GM12891 (cell line): ENCODE results near the gene SPDYE1. TPM values are rescaled to one million over a fixed set of nuclear protein-coding genes. Genes with fewer than 3 reads are reported as not detected.
"Not testable (repeated sequence)": the region's sequence is repeated elsewhere in the genome, so short reads cannot be mapped to it uniquely, and the experiment has no call there.

Experiments
- DNase-seq: peaks from one replicate; pipeline ENCODE4 v3.0.0; 2011; ENCODE audit warnings: low spot score; ENCODE audit not compliant: insufficient read length
- FAIRE-seq: peaks from 2 replicates; lab custom pipeline; 2011; peaks lifted over from hg19 to GRCh38; lab: Jason Lieb, UNC
- PAX5 ChIP-seq: IDR thresholded peaks from 2 replicates; pipeline ENCODE4 v1.6.1; 2011; ENCODE audit warnings: low read length, moderate library complexity, mild to moderate bottlenecking; ENCODE audit not compliant: insufficient read depth, severe bottlenecking
- POLR2A ChIP-seq: IDR thresholded peaks from 2 replicates; pipeline ENCODE4 v1.6.1; 2011; ENCODE audit warnings: low read depth, low read length, control low read depth
- POLR2AphosphoS5 ChIP-seq: IDR thresholded peaks from 2 replicates; pipeline ENCODE4 v1.6.1; 2011; ENCODE audit warnings: low read depth, low read length, control low read depth
- POU2F2 ChIP-seq: IDR thresholded peaks from 2 replicates; pipeline ENCODE4 v1.6.1; 2011; ENCODE audit warnings: low read depth, mild to moderate bottlenecking, control low read depth, low read length, moderate library complexity
- SPI1 ChIP-seq: IDR thresholded peaks from 2 replicates; pipeline ENCODE4 v1.6.1; 2011; ENCODE audit warnings: low read depth, low read length, control low read depth
- TAF1 ChIP-seq: IDR thresholded peaks from 2 replicates; pipeline ENCODE4 v1.6.1; 2011; ENCODE audit warnings: low read depth, low read length, control low read depth
- polyA plus RNA-seq: library from polyadenylated mRNA; unstranded; fragments of >200 nt; gene quantifications from one replicate; pipeline ENCODE4 v1.2.1, GENCODE V29; 2012; ENCODE audit warnings: low read depth, missing spikeins, inconsistent platforms; ENCODE audit not compliant: missing spikeins

SPDYE1 gene, protein sequence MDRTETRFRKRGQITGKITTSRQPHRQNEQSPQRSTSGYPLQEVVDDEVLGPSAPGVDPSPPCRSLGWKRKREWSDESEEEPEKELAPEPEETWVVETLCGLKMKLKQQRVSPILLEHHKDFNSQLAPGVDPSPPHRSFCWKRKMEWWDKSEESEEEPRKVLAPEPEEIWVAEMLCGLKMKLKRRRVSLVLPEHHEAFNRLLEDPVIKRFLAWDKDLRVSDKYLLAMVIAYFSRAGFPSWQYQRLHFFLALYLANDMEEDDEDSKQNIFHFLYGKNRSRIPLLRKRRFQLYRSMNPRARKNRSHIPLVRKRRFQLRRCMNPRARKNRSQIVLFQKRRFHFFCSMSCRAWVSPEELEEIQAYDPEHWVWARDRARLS
- 0.08 TPM for polyA plus RNA-seq

DNA sequence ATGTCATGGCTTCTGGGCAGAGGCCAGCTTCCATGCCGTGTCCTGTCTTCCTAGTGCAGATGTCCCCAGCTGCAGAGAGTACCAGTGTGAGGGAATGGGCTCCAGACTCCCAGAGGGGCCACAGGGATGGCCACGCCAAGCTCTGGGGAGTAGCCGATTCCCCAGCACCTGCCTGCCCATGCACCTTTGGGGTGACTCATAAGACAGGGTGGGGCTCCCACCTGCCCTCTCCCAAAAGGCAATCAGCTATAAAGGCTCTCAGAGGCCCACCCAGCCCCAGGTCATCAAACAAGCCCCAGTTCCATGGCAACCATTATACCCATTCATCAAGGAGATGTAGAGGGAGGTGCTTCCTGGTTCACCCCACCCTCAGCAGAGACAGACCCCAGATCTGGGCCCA lies at the start of gene SPDYE1:
TSS of gene SPDYE1 (plus strand) at position 366 of the 400 bp plus-strand sequence. CDS start 2,053 bp downstream, outside the sequence.
- not testable (repeated sequence) for FAIRE-seq, DNase-seq

DNA sequence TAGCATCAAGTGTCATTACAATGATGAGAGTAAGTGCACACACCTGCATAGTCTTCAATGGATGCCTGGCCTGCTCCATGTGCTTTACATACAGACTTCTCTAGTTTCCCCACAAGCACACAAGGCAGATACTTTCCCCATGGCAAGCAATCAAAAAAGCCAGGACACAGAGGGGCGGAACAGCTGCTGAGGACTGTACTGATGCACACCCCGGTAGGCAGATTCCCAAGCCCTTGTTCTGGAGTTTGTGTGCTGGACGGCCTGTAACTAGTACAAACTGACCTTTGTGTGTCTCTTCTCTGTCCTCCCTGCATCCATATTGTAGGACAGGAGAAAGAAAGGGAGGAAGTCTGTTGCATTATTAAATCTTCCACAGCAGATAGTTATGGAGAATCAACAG lies 45.7 kb upstream of the SPDYE1 start:
- no peak for DNase-seq
- TF ChIP-seq POLR2AphosphoS5 (no peak), TAF1 (no peak), POLR2A (no peak), SPI1 (no peak)
- no peak for FAIRE-seq

DNA sequence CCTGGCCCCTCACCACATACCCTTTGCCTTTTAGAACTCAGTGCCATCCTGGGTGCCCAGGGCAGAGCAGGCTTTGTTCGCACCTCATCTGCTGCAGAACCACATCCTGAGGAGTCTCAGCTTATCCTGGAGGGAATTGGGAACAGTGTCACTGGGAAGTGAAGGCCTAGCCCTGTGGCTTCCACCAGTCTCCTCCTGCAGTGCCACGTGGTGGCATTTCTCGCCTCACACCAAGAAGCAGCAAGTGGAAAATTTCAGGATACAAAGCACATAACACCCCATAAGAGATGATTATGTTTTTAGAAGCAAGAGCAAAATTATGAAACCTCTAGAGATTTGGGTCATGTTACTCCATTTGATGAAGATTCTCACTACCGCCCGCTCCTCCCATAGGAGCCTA lies 44.6 kb upstream of the SPDYE1 start:
- FAIRE-seq, result no peak

DNA sequence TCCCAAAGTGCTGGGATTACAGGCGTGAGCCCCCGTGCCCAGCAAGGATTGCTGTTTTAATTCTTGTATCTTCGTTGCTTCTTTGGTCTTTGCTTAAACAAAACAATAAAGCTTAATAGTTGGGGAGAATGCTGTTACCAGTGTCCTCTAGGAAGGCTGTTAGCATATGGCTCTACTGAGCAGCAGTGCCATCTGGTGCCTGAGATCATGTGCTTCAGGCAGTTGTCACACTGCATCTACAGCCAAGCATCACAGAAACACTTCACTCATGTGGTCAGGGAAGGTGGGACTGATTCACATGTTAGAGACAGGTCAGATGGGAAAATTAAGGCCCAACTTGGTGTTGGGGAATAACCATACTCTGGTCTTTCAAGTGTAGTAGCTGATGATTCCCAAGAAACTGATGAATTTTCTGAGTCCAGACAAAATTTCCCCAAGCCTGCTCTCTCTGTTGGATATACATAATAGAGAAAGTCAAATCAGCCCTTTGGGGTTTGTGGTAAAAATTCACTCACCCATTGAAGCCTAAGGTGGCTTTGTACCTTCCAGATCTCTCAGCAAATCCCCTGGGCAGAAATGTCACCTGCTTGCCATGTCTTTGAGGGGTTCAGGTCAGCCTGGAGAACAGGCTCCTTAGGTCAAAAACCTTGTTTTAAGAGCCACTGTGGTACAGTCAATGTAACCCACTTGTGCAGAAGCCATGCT lies 43.0 kb upstream of the SPDYE1 start:
- FAIRE-seq (peak; percentile 93), DNase-seq (peak; percentile 36)

More for the DNA sequence above, 44.6 kb upstream of the SPDYE1 start:
- TF ChIP-seq PAX5, result no peak
- no peak for TF ChIP-seq POLR2A
- TF ChIP-seq TAF1, result no peak
- TF ChIP-seq POU2F2, result no peak
- no peak for TF ChIP-seq SPI1
- no peak for TF ChIP-seq POLR2AphosphoS5
- DNase-seq, result no peak

DNA sequence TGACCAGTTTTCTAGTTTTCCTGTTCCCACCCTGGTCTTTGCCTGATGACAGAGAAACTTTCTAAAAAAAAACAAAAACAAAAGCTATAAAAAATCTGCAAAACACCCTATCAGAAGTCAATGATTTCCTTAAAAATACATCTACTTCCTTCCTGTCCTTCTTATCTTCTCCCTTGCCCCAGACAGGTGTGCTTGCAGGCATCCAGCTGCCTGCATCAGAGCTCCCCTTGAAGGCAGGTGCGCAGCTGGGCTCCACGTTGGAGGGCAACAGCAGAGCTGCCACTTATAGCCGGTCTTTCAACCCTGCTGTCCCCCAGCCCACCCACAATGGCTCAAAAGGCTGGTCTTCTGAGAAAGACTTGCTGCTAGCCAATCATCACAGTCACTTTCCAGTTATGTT lies 41.7 kb upstream of the SPDYE1 start:
- FAIRE-seq (no peak), DNase-seq (no peak)
- TF ChIP-seq SPI1, result no peak
- no peak for TF ChIP-seq PAX5
- no peak for TF ChIP-seq TAF1
- TF ChIP-seq POU2F2, result no peak
- TF ChIP-seq POLR2A, result no peak
- no peak for TF ChIP-seq POLR2AphosphoS5

More for the DNA sequence above, 43.0 kb upstream of the SPDYE1 start:
- no peak for TF ChIP-seq PAX5
- TF ChIP-seq POLR2AphosphoS5, result no peak
- TF ChIP-seq SPI1, result no peak
- TF ChIP-seq TAF1, result no peak
- no peak for TF ChIP-seq POU2F2
- no peak for TF ChIP-seq POLR2A

DNA sequence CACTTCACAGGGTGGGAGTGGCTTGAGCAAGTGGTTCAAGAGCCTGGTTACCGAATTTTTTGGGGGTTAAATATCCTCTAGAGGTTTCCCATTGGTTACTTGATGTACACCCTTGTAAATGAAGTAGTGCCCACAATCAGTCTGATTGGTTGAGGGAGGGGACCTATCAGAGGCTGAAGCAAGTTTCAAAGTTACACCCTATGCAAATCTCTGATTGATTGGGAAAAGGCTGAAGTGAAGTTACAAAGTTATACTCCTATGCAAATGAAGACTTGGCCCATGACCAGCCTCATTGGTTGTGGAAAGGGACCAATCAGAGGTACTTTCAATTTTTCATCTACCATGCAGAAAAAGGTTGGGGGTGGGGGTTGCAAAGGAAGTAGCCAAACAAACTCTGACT lies 36.8 kb upstream of the SPDYE1 start:
- no peak for FAIRE-seq
- no peak for TF ChIP-seq POU2F2
- no peak for TF ChIP-seq POLR2AphosphoS5
- TF ChIP-seq TAF1, result no peak
- no peak for TF ChIP-seq POLR2A
- no peak for TF ChIP-seq PAX5
- TF ChIP-seq SPI1, result no peak
- no peak for DNase-seq

DNA sequence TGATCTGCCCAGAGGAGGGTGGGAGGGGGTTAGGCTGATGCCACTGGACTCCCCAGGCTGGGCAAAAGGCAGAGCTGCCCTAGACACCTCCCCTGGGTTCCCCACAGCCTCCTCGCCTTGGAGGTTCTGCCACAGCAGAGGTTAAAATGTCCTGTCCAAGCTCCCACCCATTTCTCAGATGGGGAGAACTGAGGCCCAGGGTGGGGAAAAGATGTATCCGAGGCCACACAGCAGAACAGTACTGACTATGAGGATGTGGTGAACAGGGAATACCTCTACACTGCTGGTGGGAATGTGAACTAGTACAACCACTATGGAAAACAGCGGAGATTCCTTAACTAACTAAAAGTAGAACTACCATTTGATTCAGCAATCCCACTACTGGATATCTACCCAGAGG lies 31.3 kb upstream of the SPDYE1 start:
- not testable (repeated sequence) for DNase-seq, FAIRE-seq

DNA sequence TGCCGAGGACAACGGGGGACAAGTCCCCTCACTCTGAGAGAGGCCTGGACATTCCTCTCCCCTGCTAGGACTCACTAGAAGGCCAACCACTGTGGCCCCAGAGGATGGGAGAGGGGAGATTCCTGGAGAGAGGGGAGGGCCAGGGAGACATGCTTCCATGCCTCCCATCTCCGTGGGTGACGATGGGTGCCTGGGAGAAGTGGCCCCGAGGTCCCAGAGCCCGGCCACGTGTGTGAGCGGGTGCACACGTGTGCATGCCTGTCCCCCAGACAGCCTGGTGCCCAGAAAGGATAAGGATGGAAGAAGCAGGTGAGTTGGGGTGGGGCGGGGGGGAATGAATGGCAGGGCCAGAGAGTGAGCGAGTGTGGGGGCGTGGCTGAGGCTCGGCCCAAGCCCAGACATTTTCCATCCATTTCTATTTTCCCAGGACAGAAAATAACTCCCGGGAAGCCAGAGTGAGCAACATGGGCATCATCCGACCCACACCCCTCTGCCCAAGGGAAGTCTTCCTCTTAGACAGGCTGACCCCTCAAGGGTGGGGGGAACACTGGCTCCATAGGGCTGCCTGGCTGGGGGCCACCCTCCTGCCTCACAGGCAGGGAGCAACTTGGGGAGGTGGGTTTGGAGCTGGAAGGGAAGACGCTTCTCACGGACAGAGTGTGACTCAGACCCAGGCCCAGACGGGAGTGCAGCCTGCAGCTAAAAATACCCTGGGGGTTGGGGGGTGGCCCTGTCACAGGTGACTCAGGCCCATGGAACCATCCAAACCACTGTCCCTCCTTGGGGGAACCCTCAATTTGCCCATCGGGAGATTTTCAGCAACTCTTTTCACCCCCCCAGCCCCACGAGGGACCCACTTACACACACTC lies 29.3 kb upstream of the SPDYE1 start:
- not testable (repeated sequence) for FAIRE-seq

DNA sequence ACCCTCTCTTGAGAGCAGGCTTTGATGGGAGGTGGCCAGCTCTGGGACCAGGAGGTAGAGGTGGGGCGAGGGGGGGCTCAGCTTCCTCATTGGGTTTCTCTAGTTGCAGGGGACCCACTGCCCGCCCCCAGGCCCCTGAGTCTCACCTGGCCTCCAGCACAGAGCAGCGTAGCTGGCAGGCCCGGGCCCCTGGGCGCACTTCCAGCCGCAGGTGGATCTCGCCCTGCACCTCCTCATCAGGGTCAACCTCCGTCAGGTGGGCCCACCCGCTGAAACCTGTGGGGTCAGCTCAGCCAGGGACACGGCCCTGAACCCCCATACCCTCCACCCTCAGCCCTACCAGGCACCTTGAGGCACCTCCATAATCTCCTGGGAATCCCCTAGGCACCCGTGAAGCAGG lies 28.1 kb upstream of the SPDYE1 start:
- FAIRE-seq, DNase-seq: not testable (repeated sequence)

More for the DNA sequence above, 29.3 kb upstream of the SPDYE1 start:
- not testable (repeated sequence) for DNase-seq

DNA sequence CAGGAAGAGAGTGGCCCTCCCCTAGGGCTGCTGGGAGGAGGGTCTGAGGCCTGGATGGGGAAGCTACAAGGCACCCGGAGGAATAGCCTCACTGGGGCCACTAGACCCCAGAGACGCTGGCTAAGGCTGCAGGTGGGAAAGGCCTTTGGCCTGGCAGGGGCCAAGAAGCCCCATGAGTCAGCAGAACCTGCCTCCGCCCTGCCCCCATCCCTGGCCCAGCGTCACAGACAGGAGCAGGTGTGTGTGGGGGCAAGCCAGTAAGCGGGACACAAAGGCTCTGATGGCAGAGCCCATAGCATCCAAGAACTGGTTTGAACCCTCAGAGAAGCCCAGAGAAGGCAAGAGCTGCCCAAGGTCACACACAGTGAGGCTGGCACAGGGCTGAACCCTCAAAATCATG lies 27.0 kb upstream of the SPDYE1 start:
- DNase-seq, FAIRE-seq: not testable (repeated sequence)

DNA sequence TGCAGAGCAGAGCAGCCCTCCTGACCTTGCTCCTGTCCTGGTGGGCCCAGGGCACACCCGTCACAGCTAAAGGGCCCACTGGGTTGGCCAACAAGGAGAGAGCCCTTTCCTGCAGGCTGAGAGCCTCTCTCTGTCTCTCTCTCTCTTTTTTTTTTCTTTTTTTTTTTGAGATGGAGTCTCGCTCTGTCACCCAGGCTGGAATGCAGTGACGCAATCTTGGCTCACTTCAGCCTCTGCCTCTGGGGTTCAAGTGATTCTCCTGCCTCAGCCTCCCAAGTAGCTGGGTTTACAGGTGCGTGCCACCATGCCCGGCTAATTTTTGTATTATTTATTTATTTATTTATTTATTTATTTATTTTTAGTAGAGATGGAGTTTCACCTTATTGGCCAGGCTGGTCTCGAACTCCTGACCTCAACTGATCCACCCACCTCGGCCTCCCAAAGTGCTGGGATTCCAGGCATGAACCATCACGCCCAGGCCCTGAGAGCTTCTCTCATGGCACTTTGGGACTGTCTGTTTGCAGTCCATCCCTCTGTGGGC lies 23.6 kb upstream of the SPDYE1 start:
- DNase-seq, FAIRE-seq: not testable (repeated sequence)

DNA sequence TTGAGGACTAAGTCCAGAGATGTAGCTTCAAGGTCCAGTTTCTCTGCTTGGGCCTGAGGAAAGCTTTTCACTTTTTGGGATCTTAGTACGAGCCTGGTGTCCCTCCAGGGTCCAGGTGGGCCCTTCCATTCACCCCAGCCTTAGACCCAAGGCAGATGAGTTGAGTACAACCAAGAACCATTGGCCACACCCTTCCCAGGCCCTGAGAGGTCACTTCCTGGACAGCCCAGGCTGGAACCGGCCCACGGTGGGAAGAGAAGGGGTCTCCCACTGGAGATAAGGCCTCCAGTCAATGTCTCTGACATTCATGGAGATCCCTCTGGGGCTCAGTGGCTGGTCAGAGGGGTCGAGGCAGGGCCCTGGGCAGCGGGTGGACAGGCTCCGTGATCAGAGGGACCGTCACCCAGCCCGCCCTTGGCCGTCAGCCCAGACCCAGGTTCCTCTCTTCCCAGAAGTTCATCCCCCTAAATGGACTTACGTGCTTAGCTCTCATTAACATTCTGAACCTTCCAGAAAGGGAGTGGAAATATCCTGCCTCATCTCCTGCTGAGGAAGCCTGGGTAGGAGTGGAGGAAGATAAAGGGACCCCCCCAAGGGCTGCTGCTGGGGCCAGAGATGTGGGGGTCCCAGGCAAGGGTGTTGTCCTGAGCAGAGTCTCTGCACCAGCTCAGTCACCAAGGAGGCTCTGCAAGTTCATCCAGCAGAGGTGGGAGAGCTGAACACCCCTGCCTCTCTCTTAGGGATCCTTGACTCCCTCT lies 22.8 kb upstream of the SPDYE1 start:
- not testable (repeated sequence) for FAIRE-seq, DNase-seq
